Measurements from ENCODE around the gene AXDND1. TPM values are rescaled to one million over a fixed set of nuclear protein-coding genes. Genes with fewer than 3 reads are reported as not detected.

Gene AXDND1
- total RNA-seq, 1 experiment from 2014 or later, result 0.48 TPM

DNA sequence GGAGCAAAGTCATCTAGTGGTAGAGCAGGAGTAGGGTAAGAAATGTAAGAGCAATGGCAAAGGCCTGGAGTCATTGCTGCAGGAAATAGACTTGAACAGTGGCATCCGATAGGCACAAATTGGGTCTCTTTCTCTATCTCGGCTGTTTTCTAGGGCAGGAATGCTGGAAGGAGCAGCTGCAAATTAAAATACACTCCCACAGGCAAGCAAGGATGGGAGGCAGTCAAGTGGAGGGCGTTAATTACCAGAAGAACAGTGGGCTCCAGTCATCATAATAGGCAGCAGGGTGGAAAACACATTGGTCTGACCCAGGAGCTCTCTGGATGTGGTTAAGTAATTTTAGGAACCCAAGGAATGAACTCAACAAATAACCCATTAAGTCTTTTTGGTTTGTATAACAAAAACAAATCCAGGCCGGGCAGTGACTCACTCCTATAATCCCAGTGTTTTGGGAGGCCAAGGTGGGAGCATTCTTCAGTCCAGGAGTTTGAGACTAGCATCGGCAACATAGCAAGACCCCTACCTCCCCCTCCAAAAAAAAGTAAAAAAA, 218.1 kb downstream of the AXDND1 start:
- Histone ChIP-seq H2BK20ac (ENCODE audit: low read depth, low read length, poor library complexity, severe bottlenecking) (no peak overlapping the region), H3K79me2 (ENCODE audit: insufficient read depth, low read length) (no peaks in the 10 kb centered on the region), H3K18ac (ENCODE audit: insufficient read length, low read depth, low read length) (no peak overlapping the region), H3K9ac (ENCODE audit: extremely low read depth, insufficient read length, low read length) (no peak overlapping the region), H2BK15ac (ENCODE audit: low read depth, low read length) (no peak overlapping the region), H3K23ac (ENCODE audit: insufficient read length, low read depth, low read length) (no peak overlapping the region), H2BK12ac (ENCODE audit: insufficient read length, low read depth, low read length) (no peak overlapping the region), H4K20me1 (ENCODE audit: control insufficient read depth, insufficient read depth, insufficient read length) (no peaks in the 10 kb centered on the region), H3K14ac (ENCODE audit: insufficient read depth, low read length) (no peak overlapping the region), H4K5ac (ENCODE audit: insufficient read length, low read depth, low read length) (no peak overlapping the region), H2AK5ac (ENCODE audit: insufficient read length, low read length) (no peak overlapping the region), H3K4ac (ENCODE audit: low read depth, low read length) (no peak overlapping the region), H4K8ac (replicated peaks; ENCODE audit: insufficient read length, low read depth, low read length) (no peak overlapping the region), H3K4me1 (ENCODE audit: insufficient read depth, low read length) (0 out of 2 replicates have a peak, but pooled peaks cover 5% of the 10 kb centered on the region), H3K27me3 (ENCODE audit: insufficient read depth, low read length) (peaks cover 9% of the 10 kb centered on the region; the same call in 1 of the 2 replicates), H3K27ac (ENCODE audit: insufficient read length, low read depth, low read length) (no peak overlapping the region), H3T11ph (ENCODE audit: low read length) (no peak overlapping the region), H3K56ac (ENCODE audit: insufficient read length, low read depth, low read length) (no peak overlapping the region), H4K91ac (ENCODE audit: insufficient read length, low read depth, low read length) (no peak overlapping the region), H3K9me3 (ENCODE audit: control insufficient read depth, low read depth, low read length) (no peaks in the 10 kb centered on the region), H2BK120ac (ENCODE audit: low read depth, low read length, poor library complexity, severe bottlenecking) (no peak overlapping the region), H2BK5ac (ENCODE audit: insufficient read length, low read length) (no peak overlapping the region), H3K4me2 (ENCODE audit: insufficient read depth, insufficient read length, low read length) (no peak overlapping the region), H3K23me2 (ENCODE audit: insufficient read length, low read depth, low read length, poor library complexity, severe bottlenecking) (no peaks in the 10 kb centered on the region), H3K79me1 (ENCODE audit: insufficient read depth, low read depth, low read length, poor library complexity, severe bottlenecking) (no peaks in the 10 kb centered on the region), H2AFZ (ENCODE audit: low read length) (no peak overlapping the region)
- Mint-ChIP-seq H3K27me3 (ENCODE audit: low read depth) (peaks cover 33% of the 10 kb centered on the region), H3K4me1 (peaks cover 21 to 24% of the 10 kb centered on the region in 2 experiments), H3K36me3 (ENCODE audit: insufficient read depth in 1 of 3, low read depth in 3 of 3) (peaks cover 0 to 1% (median 0%) of the 10 kb centered on the region in 3 experiments; a peak in 2 of 7 replicates), H3K9me3 (peaks cover 3 to 7% of the 10 kb centered on the region in 2 experiments; a peak in 4 of 5 replicates), H3K27ac (no peak overlapping the region), H3K4me3 (no peak overlapping the region)
- no CpG with 5 or more reads among the region's 5 CpGs for WGBS (ENCODE audit: extremely low coverage, insufficient read length, low lambda C conversion rate)
- TF ChIP-seq, protein P1, sequence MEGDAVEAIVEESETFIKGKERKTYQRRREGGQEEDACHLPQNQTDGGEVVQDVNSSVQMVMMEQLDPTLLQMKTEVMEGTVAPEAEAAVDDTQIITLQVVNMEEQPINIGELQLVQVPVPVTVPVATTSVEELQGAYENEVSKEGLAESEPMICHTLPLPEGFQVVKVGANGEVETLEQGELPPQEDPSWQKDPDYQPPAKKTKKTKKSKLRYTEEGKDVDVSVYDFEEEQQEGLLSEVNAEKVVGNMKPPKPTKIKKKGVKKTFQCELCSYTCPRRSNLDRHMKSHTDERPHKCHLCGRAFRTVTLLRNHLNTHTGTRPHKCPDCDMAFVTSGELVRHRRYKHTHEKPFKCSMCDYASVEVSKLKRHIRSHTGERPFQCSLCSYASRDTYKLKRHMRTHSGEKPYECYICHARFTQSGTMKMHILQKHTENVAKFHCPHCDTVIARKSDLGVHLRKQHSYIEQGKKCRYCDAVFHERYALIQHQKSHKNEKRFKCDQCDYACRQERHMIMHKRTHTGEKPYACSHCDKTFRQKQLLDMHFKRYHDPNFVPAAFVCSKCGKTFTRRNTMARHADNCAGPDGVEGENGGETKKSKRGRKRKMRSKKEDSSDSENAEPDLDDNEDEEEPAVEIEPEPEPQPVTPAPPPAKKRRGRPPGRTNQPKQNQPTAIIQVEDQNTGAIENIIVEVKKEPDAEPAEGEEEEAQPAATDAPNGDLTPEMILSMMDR (conservative IDR thresholded peaks at IDR 0.05), result no peak
- DNase-seq, result no peak
